WTC11 (cell line): ENCODE results near the gene COL12A1. TPM values are rescaled to one million over a fixed set of nuclear protein-coding genes. Genes with fewer than 3 reads are reported as not detected.

Experiments used
- ATAC-seq: fragments of 200-7000 bp; cut with Tn5 transposase; 2 replicates; pipeline ENCODE4 v1.10.0; 2021; ENCODE audit warnings: mild to moderate bottlenecking, moderate library complexity
- CTCF ChIA-PET: fragments of 300-600 bp; sonication (Branson Sonifier 250); formaldehyde crosslinking; loops from one replicate; lab custom pipeline; 2021; ENCODE audit warnings: antibody characterized with exemption; lab: Charles Lee
- POLR2A ChIA-PET: fragments of 350-600 bp; sonication (Branson Sonifier 250); formaldehyde crosslinking; loops from one replicate; lab custom pipeline; 2021; ENCODE audit warnings: antibody characterized with exemption; lab: Charles Lee
- DNase-seq: peaks from one replicate; pipeline ENCODE4 v3.0.0; 2021; ENCODE audit warnings: low spot score
- H3K27ac Mint-ChIP-seq: 2 replicates; pipeline ENCODE4 v1.8.0; 2021; ENCODE audit warnings: mixed read lengths
- H3K27me3 Mint-ChIP-seq: 2 replicates; pipeline ENCODE4 v1.8.0; 2021; ENCODE audit warnings: low read depth, mild to moderate bottlenecking, moderate library complexity, mixed read lengths
- H3K36me3 Mint-ChIP-seq: 2 replicates; pipeline ENCODE4 v1.8.0; 2021; ENCODE audit warnings: mixed read lengths
- H3K4me1 Mint-ChIP-seq: 2 replicates; pipeline ENCODE4 v1.8.0; 2022; ENCODE audit warnings: mixed read lengths
- H3K4me3 Mint-ChIP-seq: 2 replicates; pipeline ENCODE4 v1.8.0; 2021; ENCODE audit warnings: mild to moderate bottlenecking, moderate library complexity, mixed read lengths
- H3K9me3 Mint-ChIP-seq: 2 replicates; pipeline ENCODE4 v1.8.0; 2021; ENCODE audit warnings: mixed read lengths
- ATF3 ChIP-seq: sonication (generic); formaldehyde crosslinking; conservative IDR thresholded peaks from 2 replicates; pipeline ENCODE4 v1.8.1; 2022; ENCODE audit warnings: mild to moderate bottlenecking, missing genetic modification reagents
- CBFB ChIP-seq: sonication (generic); formaldehyde crosslinking; IDR thresholded peaks from 2 replicates; pipeline ENCODE4 v1.8.1; 2022; ENCODE audit warnings: mild to moderate bottlenecking, low read depth, missing genetic modification reagents
- ESRRA ChIP-seq: sonication (generic); formaldehyde crosslinking; IDR thresholded peaks from 2 replicates; pipeline ENCODE4 v1.8.1; 2022; ENCODE audit warnings: mild to moderate bottlenecking, missing genetic modification reagents, borderline replicate concordance
- GTF2I ChIP-seq: fragments of 250-450 bp; sonication (Bioruptor Pico); conservative IDR thresholded peaks from 2 replicates; pipeline ENCODE4 v1.4.0; 2021; ENCODE audit warnings: mild to moderate bottlenecking
- MXD4 ChIP-seq: fragments of 250-450 bp; sonication (Bioruptor Pico); IDR thresholded peaks from 2 replicates; pipeline ENCODE4 v1.8.0; 2021; ENCODE audit warnings: mild to moderate bottlenecking, moderate library complexity, borderline replicate concordance
- NFYB ChIP-seq: sonication (generic); formaldehyde crosslinking; conservative IDR thresholded peaks from 2 replicates; pipeline ENCODE4 v1.8.0; 2022; ENCODE audit warnings: low read depth, missing genetic modification reagents
- RELA ChIP-seq: sonication (generic); formaldehyde crosslinking; IDR thresholded peaks from 2 replicates; pipeline ENCODE4 v1.8.1; 2022; ENCODE audit warnings: missing genetic modification reagents, mild to moderate bottlenecking, borderline replicate concordance
- SMAD4 ChIP-seq: sonication (generic); formaldehyde crosslinking; IDR thresholded peaks from 2 replicates; pipeline ENCODE4 v1.8.0; 2022; ENCODE audit warnings: mild to moderate bottlenecking, missing genetic modification reagents
- SOX15 ChIP-seq: fragments of 250-450 bp; sonication (Bioruptor Pico); IDR thresholded peaks from 2 replicates; pipeline ENCODE4 v1.9.0; 2021; ENCODE audit warnings: mild to moderate bottlenecking
- SP1 ChIP-seq: sonication (generic); formaldehyde crosslinking; conservative IDR thresholded peaks from 2 replicates; pipeline ENCODE4 v1.8.1; 2022; ENCODE audit warnings: missing genetic modification reagents
- TEAD1 ChIP-seq: sonication (generic); formaldehyde crosslinking; IDR thresholded peaks from 2 replicates; pipeline ENCODE4 v1.8.0; 2022; ENCODE audit warnings: mild to moderate bottlenecking, missing genetic modification reagents
- ZNF219 ChIP-seq: sonication (generic); formaldehyde crosslinking; IDR thresholded peaks from 2 replicates; pipeline ENCODE4 v1.8.0; 2023; ENCODE audit warnings: missing genetic modification reagents, mild to moderate bottlenecking, borderline replicate concordance
- ZNF423 ChIP-seq: fragments of 250-450 bp; sonication (Bioruptor Pico); IDR thresholded peaks from 2 replicates; pipeline ENCODE4 v2.1.2; 2022; ENCODE audit warnings: mild to moderate bottlenecking, moderate library complexity
- ZNF671 ChIP-seq: fragments of 250-450 bp; sonication (Bioruptor Pico); IDR thresholded peaks from 2 replicates; pipeline ENCODE4 v1.8.0; 2021; ENCODE audit warnings: mild to moderate bottlenecking
- total RNA-seq: library from RNA; stranded (reverse); gene quantifications from 3 replicates; pipeline ENCODE4 v1.2.3, GENCODE V29; 2021
- TF ChIP-seq, protein P1 (sequence below): sonication (generic); formaldehyde crosslinking; IDR thresholded peaks from 2 replicates; pipeline ENCODE4 v1.8.1; 2022; ENCODE audit warnings: mild to moderate bottlenecking, missing genetic modification reagents, moderate library complexity, borderline replicate concordance
- TF ChIP-seq, protein P2 (sequence below): sonication (generic); formaldehyde crosslinking; IDR thresholded peaks from 2 replicates; pipeline ENCODE4 v1.8.1; 2022; ENCODE audit warnings: mild to moderate bottlenecking, moderate library complexity, missing genetic modification reagents
- TF ChIP-seq, protein P3 (sequence below): fragments of 250-450 bp; sonication (Bioruptor Pico); IDR thresholded peaks from 2 replicates; pipeline ENCODE4 v1.9.0; 2021; ENCODE audit warnings: mild to moderate bottlenecking
- TF ChIP-seq, protein P4 (sequence below): sonication (generic); formaldehyde crosslinking; IDR thresholded peaks from 2 replicates; pipeline ENCODE4 v1.8.0; 2023; ENCODE audit warnings: missing genetic modification reagents, mild to moderate bottlenecking, borderline replicate concordance
- TF ChIP-seq, protein P5 (sequence below): sonication (generic); formaldehyde crosslinking; IDR thresholded peaks from 2 replicates; pipeline ENCODE4 v1.8.0; 2022; ENCODE audit warnings: mild to moderate bottlenecking, missing genetic modification reagents

The COL12A1 gene
- total RNA-seq, 1 experiment from 2014 or later, result 1.1 TPM

DNA sequence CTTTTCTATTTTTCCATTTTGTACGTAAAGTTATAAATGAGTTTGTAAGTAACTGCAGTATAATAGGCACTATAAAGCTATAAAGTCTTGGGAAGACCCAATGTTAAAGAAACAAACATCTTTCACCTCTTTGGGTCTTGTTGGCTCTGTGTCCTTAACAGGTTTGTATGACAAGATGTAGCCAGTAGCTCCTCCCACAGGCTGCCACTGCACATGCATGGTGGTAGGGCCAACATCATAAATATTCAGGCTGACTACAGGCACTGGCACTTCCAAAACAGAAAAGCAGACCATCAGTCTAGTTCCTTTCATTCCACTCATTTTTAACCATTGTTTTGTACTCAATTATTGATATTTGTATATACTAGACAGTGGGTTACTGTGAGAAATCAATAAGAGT lies 59.9 kb downstream of the COL12A1 start:
- H3K27me3 Mint-ChIP-seq, result no peaks in the 10 kb centered on the region
- POLR2A ChIA-PET, result no interaction called here
- no peak for DNase-seq
- TF ChIP-seq GTF2I (CRISPR knock-in tag) (no peak), ZNF423 (CRISPR knock-in tag) (no peak), ESRRA (no peak), ZNF219 (CRISPR knock-in tag) (no peak), TEAD1 (CRISPR knock-in tag) (no peak), SP1 (CRISPR knock-in tag) (no peak), NFYB (CRISPR knock-in tag) (no peak), CBFB (CRISPR knock-in tag) (no peak), ATF3 (CRISPR knock-in tag) (no peak), SMAD4 (CRISPR knock-in tag) (no peak), SOX15 (CRISPR knock-in tag) (no peak), RELA (no peak), ZNF671 (no peak), MXD4 (CRISPR knock-in tag) (no peak)
- TF ChIP-seq, protein P1, sequence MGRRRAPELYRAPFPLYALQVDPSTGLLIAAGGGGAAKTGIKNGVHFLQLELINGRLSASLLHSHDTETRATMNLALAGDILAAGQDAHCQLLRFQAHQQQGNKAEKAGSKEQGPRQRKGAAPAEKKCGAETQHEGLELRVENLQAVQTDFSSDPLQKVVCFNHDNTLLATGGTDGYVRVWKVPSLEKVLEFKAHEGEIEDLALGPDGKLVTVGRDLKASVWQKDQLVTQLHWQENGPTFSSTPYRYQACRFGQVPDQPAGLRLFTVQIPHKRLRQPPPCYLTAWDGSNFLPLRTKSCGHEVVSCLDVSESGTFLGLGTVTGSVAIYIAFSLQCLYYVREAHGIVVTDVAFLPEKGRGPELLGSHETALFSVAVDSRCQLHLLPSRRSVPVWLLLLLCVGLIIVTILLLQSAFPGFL (CRISPR knock-in tag), result no peak
- TF ChIP-seq, protein P2, sequence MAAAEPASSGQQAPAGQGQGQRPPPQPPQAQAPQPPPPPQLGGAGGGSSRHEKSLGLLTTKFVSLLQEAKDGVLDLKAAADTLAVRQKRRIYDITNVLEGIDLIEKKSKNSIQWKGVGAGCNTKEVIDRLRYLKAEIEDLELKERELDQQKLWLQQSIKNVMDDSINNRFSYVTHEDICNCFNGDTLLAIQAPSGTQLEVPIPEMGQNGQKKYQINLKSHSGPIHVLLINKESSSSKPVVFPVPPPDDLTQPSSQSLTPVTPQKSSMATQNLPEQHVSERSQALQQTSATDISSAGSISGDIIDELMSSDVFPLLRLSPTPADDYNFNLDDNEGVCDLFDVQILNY, result no peak
- TF ChIP-seq, protein P3, sequence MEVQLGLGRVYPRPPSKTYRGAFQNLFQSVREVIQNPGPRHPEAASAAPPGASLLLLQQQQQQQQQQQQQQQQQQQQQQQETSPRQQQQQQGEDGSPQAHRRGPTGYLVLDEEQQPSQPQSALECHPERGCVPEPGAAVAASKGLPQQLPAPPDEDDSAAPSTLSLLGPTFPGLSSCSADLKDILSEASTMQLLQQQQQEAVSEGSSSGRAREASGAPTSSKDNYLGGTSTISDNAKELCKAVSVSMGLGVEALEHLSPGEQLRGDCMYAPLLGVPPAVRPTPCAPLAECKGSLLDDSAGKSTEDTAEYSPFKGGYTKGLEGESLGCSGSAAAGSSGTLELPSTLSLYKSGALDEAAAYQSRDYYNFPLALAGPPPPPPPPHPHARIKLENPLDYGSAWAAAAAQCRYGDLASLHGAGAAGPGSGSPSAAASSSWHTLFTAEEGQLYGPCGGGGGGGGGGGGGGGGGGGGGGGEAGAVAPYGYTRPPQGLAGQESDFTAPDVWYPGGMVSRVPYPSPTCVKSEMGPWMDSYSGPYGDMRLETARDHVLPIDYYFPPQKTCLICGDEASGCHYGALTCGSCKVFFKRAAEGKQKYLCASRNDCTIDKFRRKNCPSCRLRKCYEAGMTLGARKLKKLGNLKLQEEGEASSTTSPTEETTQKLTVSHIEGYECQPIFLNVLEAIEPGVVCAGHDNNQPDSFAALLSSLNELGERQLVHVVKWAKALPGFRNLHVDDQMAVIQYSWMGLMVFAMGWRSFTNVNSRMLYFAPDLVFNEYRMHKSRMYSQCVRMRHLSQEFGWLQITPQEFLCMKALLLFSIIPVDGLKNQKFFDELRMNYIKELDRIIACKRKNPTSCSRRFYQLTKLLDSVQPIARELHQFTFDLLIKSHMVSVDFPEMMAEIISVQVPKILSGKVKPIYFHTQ (CRISPR knock-in tag), result no peak
- TF ChIP-seq, protein P4, sequence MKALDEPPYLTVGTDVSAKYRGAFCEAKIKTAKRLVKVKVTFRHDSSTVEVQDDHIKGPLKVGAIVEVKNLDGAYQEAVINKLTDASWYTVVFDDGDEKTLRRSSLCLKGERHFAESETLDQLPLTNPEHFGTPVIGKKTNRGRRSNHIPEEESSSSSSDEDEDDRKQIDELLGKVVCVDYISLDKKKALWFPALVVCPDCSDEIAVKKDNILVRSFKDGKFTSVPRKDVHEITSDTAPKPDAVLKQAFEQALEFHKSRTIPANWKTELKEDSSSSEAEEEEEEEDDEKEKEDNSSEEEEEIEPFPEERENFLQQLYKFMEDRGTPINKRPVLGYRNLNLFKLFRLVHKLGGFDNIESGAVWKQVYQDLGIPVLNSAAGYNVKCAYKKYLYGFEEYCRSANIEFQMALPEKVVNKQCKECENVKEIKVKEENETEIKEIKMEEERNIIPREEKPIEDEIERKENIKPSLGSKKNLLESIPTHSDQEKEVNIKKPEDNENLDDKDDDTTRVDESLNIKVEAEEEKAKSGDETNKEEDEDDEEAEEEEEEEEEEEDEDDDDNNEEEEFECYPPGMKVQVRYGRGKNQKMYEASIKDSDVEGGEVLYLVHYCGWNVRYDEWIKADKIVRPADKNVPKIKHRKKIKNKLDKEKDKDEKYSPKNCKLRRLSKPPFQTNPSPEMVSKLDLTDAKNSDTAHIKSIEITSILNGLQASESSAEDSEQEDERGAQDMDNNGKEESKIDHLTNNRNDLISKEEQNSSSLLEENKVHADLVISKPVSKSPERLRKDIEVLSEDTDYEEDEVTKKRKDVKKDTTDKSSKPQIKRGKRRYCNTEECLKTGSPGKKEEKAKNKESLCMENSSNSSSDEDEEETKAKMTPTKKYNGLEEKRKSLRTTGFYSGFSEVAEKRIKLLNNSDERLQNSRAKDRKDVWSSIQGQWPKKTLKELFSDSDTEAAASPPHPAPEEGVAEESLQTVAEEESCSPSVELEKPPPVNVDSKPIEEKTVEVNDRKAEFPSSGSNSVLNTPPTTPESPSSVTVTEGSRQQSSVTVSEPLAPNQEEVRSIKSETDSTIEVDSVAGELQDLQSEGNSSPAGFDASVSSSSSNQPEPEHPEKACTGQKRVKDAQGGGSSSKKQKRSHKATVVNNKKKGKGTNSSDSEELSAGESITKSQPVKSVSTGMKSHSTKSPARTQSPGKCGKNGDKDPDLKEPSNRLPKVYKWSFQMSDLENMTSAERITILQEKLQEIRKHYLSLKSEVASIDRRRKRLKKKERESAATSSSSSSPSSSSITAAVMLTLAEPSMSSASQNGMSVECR, result no peak
- TF ChIP-seq, protein P5, sequence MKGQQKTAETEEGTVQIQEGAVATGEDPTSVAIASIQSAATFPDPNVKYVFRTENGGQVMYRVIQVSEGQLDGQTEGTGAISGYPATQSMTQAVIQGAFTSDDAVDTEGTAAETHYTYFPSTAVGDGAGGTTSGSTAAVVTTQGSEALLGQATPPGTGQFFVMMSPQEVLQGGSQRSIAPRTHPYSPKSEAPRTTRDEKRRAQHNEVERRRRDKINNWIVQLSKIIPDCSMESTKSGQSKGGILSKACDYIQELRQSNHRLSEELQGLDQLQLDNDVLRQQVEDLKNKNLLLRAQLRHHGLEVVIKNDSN, result no peak
- TF ChIP-seq, all 79 proteins: peak for 0
- Mint-ChIP-seq H3K36me3 (no peaks in the 10 kb centered on the region), H3K4me1 (no peaks in the 10 kb centered on the region), H3K27ac (no peak overlapping the region), H3K4me3 (no peak overlapping the region), H3K9me3 (no peaks in the 10 kb centered on the region)
- CTCF ChIA-PET, result interaction anchor here (1.0 kb wide), 2 partner anchors 59 to 62 kb away, joined by 4 read pairs; no protein-coding TSS in a partner anchor
- ATAC-seq, result peak; percentile 83
